Stimulated activated CD4-positive, alpha-beta T cell treated with anti-CD3 and anti-CD28 coated beads, Interleukin-2, amount 100 ng/mL, for 24 hours (primary cell): ENCODE measurements around the gene FASLG.
"Not testable (repeated sequence)": the region's sequence is repeated elsewhere in the genome, so short reads cannot be mapped to it uniquely, and the experiment has no call there.

Experiments used
- DNase-seq, 2 donors: peaks; one replicate each; pipeline ENCODE4 v3.0.0-alpha.2; 2020

The FASLG gene

DNA sequence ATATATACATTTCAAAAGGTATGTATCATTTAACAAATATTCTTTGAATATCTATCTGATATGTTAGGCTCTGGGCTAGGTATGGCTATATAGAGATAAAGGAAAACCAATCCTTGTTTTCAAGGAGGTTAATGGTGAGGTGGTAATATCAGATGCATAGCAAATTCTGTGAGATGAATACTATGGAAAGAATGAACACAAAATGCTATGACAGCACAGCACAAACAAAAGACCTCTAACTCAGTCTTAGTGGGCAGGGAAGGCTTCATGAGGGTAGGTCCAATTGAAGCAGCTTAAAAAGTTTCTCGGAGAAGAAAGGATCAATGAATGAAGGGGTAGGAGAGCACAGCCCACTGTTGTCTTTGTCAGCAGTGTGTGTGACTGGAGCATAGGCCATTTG is 27.2 kb downstream of the FASLG start:
- no peak for DNase-seq

DNA sequence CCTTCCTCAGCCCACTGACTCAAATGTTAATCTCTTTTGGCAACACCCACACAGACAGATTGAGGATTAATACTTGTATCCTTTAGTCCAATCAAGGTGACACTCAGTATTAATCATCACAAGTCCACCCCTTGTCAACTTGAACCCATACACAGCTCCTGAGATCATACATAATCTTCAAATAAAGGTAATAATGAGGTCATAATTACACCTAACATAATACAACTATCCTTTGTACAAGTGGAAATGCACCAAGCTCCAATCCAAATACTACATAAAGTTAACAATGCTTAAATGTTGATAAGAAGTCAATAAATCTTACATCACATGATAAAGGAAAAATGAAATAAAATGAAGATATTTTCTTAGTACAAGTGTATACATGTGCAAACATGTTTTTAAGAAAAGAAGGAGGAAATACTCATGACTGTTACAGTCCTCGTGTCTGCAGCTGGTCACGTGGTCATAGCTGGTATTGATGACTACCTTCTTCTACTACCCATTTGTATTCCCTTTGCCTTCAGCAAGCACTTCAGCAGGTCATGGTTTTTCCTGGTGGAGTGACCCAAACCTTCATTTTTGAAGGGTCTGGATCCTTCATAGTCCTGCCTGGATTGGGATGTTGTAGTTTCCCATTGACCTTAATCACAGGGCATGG is 29.7 kb downstream of the FASLG start:
- not testable (repeated sequence) for DNase-seq

DNA sequence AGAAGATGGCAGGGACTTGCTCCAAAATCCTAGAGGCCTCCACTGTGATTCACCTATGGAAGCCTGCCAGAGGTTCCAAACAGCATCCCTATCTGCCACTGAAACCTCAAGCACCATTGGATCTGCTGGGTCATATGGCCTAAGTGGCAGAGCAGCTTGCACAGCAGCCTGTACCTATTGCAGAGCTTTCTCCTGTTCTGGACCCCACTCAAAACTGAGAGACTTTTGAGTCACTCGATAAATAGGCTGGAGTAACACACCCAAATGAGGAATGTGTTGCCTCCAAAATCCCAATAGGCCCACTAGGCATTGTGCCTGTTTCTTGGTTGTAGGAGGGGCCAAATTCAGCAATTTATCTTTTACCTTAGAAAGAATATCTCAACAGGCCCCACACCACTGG is 32.0 kb downstream of the FASLG start:
- DNase-seq = not testable (repeated sequence)

DNA sequence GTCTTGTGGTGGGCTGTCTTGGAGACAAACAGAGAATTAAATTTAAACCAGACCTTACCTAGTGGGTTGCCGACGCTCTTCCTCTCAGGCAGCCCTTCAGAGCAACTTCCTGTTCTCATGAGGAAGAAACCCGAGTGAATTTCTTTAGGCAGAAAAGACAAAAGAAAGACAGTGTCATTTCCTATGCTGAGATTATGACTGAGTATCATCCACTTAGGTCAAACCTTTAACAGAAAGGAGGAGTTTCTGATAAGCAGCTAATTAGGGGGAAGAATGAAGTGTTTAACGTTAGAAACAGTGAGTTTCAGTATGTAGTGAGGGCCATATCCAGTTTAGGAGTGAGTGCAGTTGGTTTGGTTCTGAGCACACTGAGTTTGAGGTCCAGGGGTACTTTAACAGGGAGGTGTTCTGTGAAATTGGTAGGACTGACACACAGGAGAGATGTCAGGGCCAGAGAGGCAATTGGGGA is 38.7 kb downstream of the FASLG start:
- no peak for DNase-seq

DNA sequence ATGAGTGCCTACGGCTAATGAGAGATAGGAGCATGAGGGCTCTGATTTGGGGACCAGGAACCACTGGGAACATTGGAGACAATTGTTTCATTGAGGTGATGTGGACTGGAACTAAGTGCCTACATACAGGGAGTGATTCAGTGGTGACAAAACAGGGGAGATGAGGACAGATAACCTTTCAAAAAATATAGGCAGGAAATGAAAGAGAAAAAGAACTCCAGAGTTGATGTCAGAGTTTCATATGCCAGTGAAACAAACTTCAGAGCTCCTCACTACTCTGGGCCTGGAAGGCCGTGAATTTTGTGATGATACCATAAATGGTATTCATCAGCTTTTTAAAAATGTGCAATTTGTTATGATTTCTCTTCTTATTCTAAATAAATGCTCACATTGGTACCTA is 39.3 kb downstream of the FASLG start:
- DNase-seq = no peak

DNA sequence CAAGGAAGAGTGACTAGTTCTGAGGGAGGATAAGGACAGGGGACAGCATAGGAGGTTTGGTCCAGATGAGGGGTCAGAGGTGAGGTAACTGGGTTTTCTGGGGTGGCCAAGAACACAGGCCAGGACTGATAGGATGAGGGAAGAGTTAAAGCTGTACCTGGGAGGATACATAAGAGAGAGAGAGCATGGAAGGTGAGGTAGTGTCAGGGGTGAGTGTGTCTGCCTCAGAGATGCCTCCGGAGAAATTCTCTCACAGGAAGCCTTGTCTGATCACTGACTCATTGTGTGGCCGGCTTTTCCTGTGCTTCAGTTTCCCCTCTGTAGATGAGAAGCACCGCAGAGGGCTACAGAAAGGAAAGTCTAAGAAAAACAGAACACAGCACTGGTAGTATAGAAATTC is 40.2 kb downstream of the FASLG start:
- DNase-seq = peak; percentile 69 to 73

DNA sequence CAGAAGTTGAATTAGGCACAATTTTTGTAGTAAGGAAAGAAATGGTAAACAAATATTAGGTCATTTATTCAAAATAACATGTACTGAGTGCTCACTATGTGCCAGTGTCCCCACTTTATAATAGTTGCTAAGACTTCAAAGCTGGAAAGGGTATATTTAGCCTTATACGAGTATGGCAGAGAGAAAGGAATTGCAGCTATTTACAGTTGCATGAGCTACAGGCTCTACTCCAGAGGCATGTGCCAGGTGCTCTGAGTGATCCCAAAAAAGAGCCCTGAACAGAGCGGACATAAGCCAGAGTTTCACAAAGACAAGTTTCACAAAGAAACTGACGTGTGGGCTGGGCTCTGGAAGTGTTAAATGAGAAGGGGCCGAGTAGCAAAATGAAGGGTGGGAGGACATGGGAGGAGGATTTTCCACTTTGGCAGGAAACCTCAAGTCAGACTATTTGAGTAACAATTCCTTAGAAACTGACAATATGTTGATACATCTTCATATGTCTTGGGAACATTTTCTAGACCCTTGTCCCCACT is 40.9 kb downstream of the FASLG start:
- no peak for DNase-seq

DNA sequence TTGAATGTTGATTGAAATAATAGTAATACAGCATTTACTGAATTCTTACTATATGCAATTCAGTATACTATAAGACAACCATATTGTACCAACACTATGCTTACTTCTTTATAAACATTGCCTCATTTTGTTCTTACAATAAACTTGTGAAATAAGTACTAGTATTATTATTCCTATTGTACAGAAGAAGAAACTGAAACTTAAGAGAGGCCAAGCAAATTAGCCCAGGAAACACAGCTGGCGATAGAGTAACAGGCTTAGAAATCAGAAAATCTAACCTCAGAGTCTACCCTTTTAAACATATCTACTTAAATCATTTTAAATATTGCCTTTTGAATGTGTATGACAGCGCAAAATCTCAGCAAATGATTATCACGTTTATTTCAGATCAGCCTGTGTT is 41.7 kb downstream of the FASLG start:
- no peak for DNase-seq

DNA sequence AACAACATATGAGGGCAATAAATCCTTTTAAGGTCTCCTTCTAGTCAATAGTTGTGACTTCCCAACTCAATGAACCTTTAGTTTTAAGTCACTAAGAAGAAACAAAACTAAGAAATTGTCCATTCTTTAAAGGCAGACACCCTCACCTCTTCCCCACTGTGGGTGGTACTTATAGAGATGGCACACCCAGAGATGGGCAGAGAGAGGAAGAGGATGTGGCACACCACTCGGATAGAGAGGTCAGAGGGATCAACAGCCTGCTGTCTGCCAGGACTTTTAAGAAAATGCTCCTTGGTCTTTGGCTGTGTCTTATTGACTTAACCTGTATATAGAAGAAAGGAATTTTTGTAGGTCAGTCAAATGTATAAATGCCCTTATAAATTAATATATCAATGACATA is 45.1 kb downstream of the FASLG start:
- no peak for DNase-seq

DNA sequence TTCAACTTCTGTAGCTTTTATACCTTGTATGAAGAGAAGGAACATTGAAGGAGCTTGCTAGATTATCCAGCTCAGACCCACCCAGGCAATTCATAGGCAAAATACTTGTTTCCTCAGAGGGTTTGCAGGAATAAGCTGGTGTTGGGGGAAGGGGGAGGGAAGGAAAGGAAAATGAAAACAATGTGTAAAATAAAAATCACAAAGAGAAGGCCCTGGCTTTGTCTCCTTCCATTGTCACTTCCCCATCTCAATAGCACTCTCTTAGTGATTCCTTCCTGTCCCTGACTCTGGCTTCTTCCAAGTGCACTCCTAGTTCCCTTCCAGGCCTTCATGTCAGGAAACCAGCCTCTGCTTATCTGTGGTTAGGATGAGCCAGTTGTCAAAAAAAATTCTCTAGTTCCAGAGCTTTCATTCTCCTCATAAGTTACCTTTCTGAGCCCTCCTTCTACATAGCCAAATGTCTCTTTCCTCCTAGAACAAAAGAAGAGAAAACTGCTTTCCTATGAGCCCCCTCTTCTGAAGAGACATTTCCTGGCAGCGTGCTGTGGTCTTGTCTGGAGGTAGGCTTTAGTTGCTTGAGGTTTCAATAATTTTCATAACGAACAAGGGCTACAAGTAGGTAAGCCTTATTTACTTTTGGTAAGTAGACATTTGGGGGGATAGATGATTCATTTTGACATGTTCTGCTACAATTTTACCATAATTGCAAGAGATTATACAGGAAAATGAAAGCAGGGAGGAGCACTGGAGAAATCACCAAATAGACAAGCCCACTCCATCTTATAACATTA is 45.7 kb downstream of the FASLG start:
- no peak for DNase-seq

DNA sequence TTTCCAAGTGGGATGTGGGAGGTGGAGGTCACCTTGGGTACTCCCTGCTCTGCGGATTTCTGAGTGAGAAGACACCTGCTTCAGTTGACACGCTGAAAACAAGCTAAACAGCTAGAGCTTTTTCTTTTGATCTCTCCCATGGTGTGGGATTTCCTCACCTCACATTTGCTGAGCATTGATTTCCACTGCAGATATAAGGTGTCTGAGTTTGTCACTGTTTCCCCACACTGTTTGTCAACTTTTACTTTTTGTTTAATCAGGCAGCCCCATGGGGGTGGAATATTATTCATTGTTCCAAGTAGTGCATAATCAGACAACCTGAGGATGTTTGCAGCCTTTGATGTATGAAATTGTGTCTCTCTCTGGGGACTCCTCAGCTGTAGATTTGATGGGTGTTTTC is 49.5 kb downstream of the FASLG start:
- peak in 1 of 2 donors; percentile 48 for DNase-seq

DNA sequence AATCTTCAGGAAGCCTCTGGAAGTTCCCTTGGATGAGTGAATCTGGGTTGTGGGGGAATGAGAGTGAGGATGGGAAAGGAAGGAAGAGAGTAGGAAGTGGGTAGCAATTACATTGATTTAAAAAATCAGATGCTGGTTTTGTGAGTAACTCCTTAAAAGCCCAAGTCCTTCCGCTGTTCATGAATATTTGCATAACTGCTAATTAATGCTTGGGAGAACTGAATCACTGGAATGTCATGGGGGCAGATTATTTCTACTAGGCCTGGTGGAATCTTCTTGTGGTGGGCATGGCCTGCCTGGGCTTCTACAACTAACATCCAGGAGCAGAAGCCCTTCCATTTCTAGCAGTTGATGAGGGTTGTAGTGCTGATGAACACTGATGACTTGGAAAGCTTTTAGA is 52.7 kb downstream of the FASLG start:
- no peak for DNase-seq

DNA sequence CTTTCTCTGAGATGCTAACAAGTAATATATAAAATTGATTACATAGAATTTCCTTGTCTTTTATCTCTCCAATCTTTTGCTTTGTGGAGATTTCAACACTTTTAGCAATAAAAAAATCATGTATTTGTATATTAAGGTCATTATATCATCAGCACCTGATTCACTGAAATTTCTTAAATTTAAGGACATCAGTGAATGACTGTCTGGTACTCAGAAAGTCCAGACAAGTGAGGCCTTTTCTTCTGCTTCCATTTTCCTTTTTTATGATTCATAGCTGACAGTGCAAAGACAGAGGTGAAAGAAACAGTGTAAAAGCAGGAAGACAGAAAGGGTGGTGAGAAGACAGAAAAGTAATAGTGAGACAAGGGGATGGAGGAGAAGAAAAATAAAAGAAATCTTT is 54.6 kb downstream of the FASLG start:
- DNase-seq = no peak
